IMR-90 (cell line): ENCODE measurements around the gene ALKBH3. TPM values are rescaled to one million over a fixed set of nuclear protein-coding genes. Genes with fewer than 3 reads are reported as not detected.

Source experiments
- ATAC-seq: fragments of 200-7000 bp; cut with Tn5 transposase; 2 replicates; pipeline ENCODE4 v1.9.1; 2020; ENCODE audit warnings: low read depth, mild to moderate bottlenecking, moderate library complexity
- BruUV-seq: library from RNA; stranded (reverse); fragments of 400-500 nt; replicated peaks from 2 replicates; lab custom pipeline; 2021; lab: Mats Ljungman, UMichigan
- CTCF ChIA-PET: fragments of 300-600 bp; formaldehyde crosslinking; extraction: SDS; loops from one replicate; lab custom pipeline; 2021; ENCODE audit warnings: antibody characterized with exemption; lab: Yijun Ruan, JAX
- POLR2A ChIA-PET: fragments of 300-600 bp; sonication (Branson Sonifier 250); formaldehyde crosslinking; loops from one replicate; lab custom pipeline; 2022; ENCODE audit warnings: antibody characterized with exemption; ENCODE audit not compliant: unreplicated experiment; lab: Charles Lee
- DNase-seq: peaks from one replicate; pipeline ENCODE4 v3.0.0; 2013
- H2AFZ ChIP-seq: replicated peaks from 2 replicates; pipeline ENCODE3; 2013; ENCODE audit warnings: low read length, mild to moderate bottlenecking; ENCODE audit not compliant: poor library complexity
- H2AK5ac ChIP-seq: 2 replicates; pipeline ENCODE4 v1.6.1; 2013; ENCODE audit warnings: low read depth, low read length, inconsistent platforms
- H2AK9ac ChIP-seq: replicated peaks from 2 replicates; pipeline ENCODE3; 2013; ENCODE audit warnings: mild to moderate bottlenecking, low read depth, low read length, moderate library complexity; ENCODE audit not compliant: poor library complexity
- H2BK120ac ChIP-seq: 2 replicates; pipeline ENCODE4 v1.6.1; 2013; ENCODE audit warnings: low read depth, low read length, inconsistent platforms
- H2BK15ac ChIP-seq: 3 replicates; pipeline ENCODE4 v1.6.1; 2013; ENCODE audit warnings: low read depth, low read length, inconsistent platforms
- H2BK20ac ChIP-seq: 2 replicates; pipeline ENCODE4 v1.6.1; 2013; ENCODE audit warnings: low read depth, mild to moderate bottlenecking, inconsistent platforms, low read length, moderate library complexity
- H2BK5ac ChIP-seq: 2 replicates; pipeline ENCODE4 v1.6.1; 2013; ENCODE audit warnings: mild to moderate bottlenecking, low read depth, low read length, inconsistent platforms; ENCODE audit not compliant: poor library complexity, severe bottlenecking
- H3K14ac ChIP-seq: replicated peaks from 2 replicates; pipeline ENCODE4 v1.6.1; 2013; ENCODE audit warnings: low read depth, low read length, inconsistent platforms
- H3K18ac ChIP-seq: 2 replicates; pipeline ENCODE4 v1.6.1; 2013; ENCODE audit warnings: low read depth, low read length, control low read depth
- H3K23ac ChIP-seq: 2 replicates; pipeline ENCODE4 v1.6.1; 2013; ENCODE audit warnings: low read depth, low read length, inconsistent platforms
- H3K27ac ChIP-seq: 2 replicates; pipeline ENCODE4 v1.5.1; 2013; ENCODE audit warnings: mild to moderate bottlenecking, control low read depth, low read length; ENCODE audit not compliant: insufficient read depth
- H3K27me3 ChIP-seq: 2 replicates; pipeline ENCODE4 v1.6.1; 2013; ENCODE audit warnings: low read length; ENCODE audit not compliant: control insufficient read depth, insufficient read depth
- H3K36me3 ChIP-seq: 2 replicates; pipeline ENCODE4 v1.6.1; 2013; ENCODE audit warnings: low read length, mixed read lengths; ENCODE audit not compliant: control insufficient read depth, insufficient read depth
- H3K4ac ChIP-seq: 2 replicates; pipeline ENCODE4 v1.6.1; 2013; ENCODE audit warnings: low read depth, low read length, inconsistent platforms
- H3K4me1 ChIP-seq: 2 replicates; pipeline ENCODE4 v1.6.1; 2013; ENCODE audit warnings: low read length, mixed read lengths; ENCODE audit not compliant: control insufficient read depth, insufficient read depth
- H3K4me2 ChIP-seq: 2 replicates; pipeline ENCODE4 v1.6.1; 2013; ENCODE audit warnings: low read depth, mild to moderate bottlenecking, control low read depth, low read length, moderate library complexity
- H3K4me3 ChIP-seq: 2 replicates; pipeline ENCODE4 v1.5.1; 2013; ENCODE audit warnings: low read depth, mild to moderate bottlenecking, control low read depth, low read length, moderate library complexity; ENCODE audit not compliant: insufficient read depth
- H3K56ac ChIP-seq: 2 replicates; pipeline ENCODE4 v1.6.1; 2013; ENCODE audit warnings: low read length, inconsistent platforms; ENCODE audit not compliant: insufficient read depth; ENCODE audit errors: extremely low read depth
- H3K79me1 ChIP-seq, 2 experiments: 2 replicates each; pipeline ENCODE4 v1.6.1; 2013; ENCODE audit warnings: low read length in 2 of 2, inconsistent platforms in 1 of 2, low read depth in 1 of 2
- H3K9ac ChIP-seq: 2 replicates; pipeline ENCODE4 v1.6.1; 2013; ENCODE audit warnings: low read depth, low read length, control low read depth
- H3K9me1 ChIP-seq: 2 replicates; pipeline ENCODE4 v1.6.1; 2013; ENCODE audit warnings: low read length, inconsistent platforms; ENCODE audit not compliant: insufficient read depth
- H3K9me3 ChIP-seq: 2 replicates; pipeline ENCODE4 v1.6.1; 2013; ENCODE audit warnings: low read length; ENCODE audit not compliant: control insufficient read depth, insufficient read depth
- H4K20me1 ChIP-seq: 2 replicates; pipeline ENCODE4 v1.6.1; 2013; ENCODE audit warnings: low read length, inconsistent platforms; ENCODE audit not compliant: insufficient read depth
- H4K5ac ChIP-seq: 2 replicates; pipeline ENCODE4 v1.6.1; 2013; ENCODE audit warnings: mild to moderate bottlenecking, low read depth, low read length, control low read depth
- H4K8ac ChIP-seq, 2 experiments: 2 replicates each; pipeline ENCODE4 v1.6.1; 2013; ENCODE audit warnings: low read depth in 2 of 2, low read length in 2 of 2, control low read depth in 1 of 2, inconsistent platforms in 1 of 2
- H4K91ac ChIP-seq: 2 replicates; pipeline ENCODE4 v1.6.1; 2013; ENCODE audit warnings: low read depth, low read length, inconsistent platforms; ENCODE audit not compliant: insufficient read depth
- BHLHE40 ChIP-seq: fragments of 150-350 bp; IDR thresholded peaks from 2 replicates; pipeline ENCODE4 v1.6.1; 2016; ENCODE audit warnings: mild to moderate bottlenecking, low read depth, low read length
- CEBPB ChIP-seq: IDR thresholded peaks from 2 replicates; pipeline ENCODE4 v1.6.1; 2012; ENCODE audit warnings: low read depth, low read length, improper control_type of control experiment
- CHD1 ChIP-seq: IDR thresholded peaks from 2 replicates; pipeline ENCODE4 v1.6.1; 2012; ENCODE audit warnings: low read depth, low read length, improper control_type of control experiment
- FOS ChIP-seq: fragments of 150-350 bp; IDR thresholded peaks from 2 replicates; pipeline ENCODE4 v1.6.1; 2016; ENCODE audit warnings: low read depth, low read length
- MAFK ChIP-seq: IDR thresholded peaks from 2 replicates; pipeline ENCODE4 v1.6.1; 2012; ENCODE audit warnings: low read depth, low read length, improper control_type of control experiment
- MAZ ChIP-seq: IDR thresholded peaks from 2 replicates; pipeline ENCODE4 v1.6.1; 2012; ENCODE audit warnings: low read depth, mild to moderate bottlenecking, low read length, improper control_type of control experiment, moderate library complexity, borderline replicate concordance
- MXI1 ChIP-seq: IDR thresholded peaks from 2 replicates; pipeline ENCODE4 v1.6.1; 2012; ENCODE audit warnings: low read depth, mild to moderate bottlenecking, low read length, moderate library complexity, borderline replicate concordance
- NFE2L2 ChIP-seq: fragments of 150-350 bp; IDR thresholded peaks from 2 replicates; pipeline ENCODE4 v1.6.1; 2016; ENCODE audit warnings: low read depth, mild to moderate bottlenecking, low read length
- POLR2A ChIP-seq: IDR thresholded peaks from 2 replicates; pipeline ENCODE4 v1.6.1; 2012; ENCODE audit warnings: mild to moderate bottlenecking, low read depth, low read length
- RAD21 ChIP-seq: IDR thresholded peaks from 2 replicates; pipeline ENCODE4 v1.6.1; 2012; ENCODE audit warnings: low read length, improper control_type of control experiment
- RCOR1 ChIP-seq: IDR thresholded peaks from 2 replicates; pipeline ENCODE4 v1.6.1; 2012; ENCODE audit warnings: mild to moderate bottlenecking, low read length, improper control_type of control experiment; ENCODE audit not compliant: insufficient replicate concordance
- RFX5 ChIP-seq: IDR thresholded peaks from 2 replicates; pipeline ENCODE4 v1.8.0; 2012; ENCODE audit warnings: low read depth, mild to moderate bottlenecking, low read length, moderate library complexity
- SMC3 ChIP-seq: fragments of 150-350 bp; IDR thresholded peaks from 2 replicates; pipeline ENCODE4 v1.6.1; 2016; ENCODE audit warnings: low read depth, mild to moderate bottlenecking, antibody characterized with exemption, low read length, moderate library complexity
- WGBS, 2 experiments: methylation state at CpG; one replicate each; pipeline versions ENCODE4 v1.1.5 to v1.1.7; 2013; ENCODE audit warnings: missing lambda C conversion rate in 2 of 2; ENCODE audit not compliant: insufficient read length in 1 of 2; ENCODE audit errors: extremely low coverage in 2 of 2; 5-methylcytosine and 5-hydroxymethylcytosine counted together
- dilution Hi-C: fragments of 300-500 bp; cut with HindIII; formaldehyde crosslinking; loops from one replicate; pipeline ENCODE4 v1.14.3; 2018; ENCODE audit warnings: low sequenced_read_pairs; ENCODE audit not compliant: unreplicated experiment
- in situ Hi-C: fragments of 300-500 bp; cut with MboI; formaldehyde crosslinking; loops from 3 replicates; pipeline ENCODE4 v1.14.3; 2019; ENCODE audit warnings: low sequenced_read_pairs, inconsistent platforms, mixed read lengths
- intact Hi-C: fragments of 100-400 bp; cut with micrococcal nuclease; formaldehyde crosslinking; loops from 2 replicates; pipeline ENCODE4 v1.10.0; 2022
- polyA plus RNA-seq, 3 experiments: library from polyadenylated mRNA; depleted of rRNA; stranded (reverse); fragments of >200 nt; gene quantifications; 2 replicates each; pipeline ENCODE4 v1.2.3, GENCODE V29; 2012; ENCODE audit warnings: low replicate concordance in 1 of 3
- total RNA-seq: library from RNA; depleted of rRNA; stranded (reverse); fragments of >200 nt; gene quantifications from 2 replicates; pipeline ENCODE4 v1.2.3, GENCODE V29; 2012
- TF ChIP-seq, protein P1 (sequence below): conservative IDR thresholded peaks from 2 replicates; pipeline ENCODE4 v1.5.1; 2012; ENCODE audit warnings: mild to moderate bottlenecking, low read depth, low read length, improper control_type of control experiment
- TF ChIP-seq, protein P2 (sequence below): fragments of 150-350 bp; IDR thresholded peaks from 2 replicates; pipeline ENCODE4 v1.6.1; 2017; ENCODE audit warnings: mild to moderate bottlenecking, antibody characterized with exemption, low read length, low read depth
- TF ChIP-seq, protein P3 (sequence below): fragments of 150-350 bp; IDR thresholded peaks from 2 replicates; pipeline ENCODE4 v1.6.1; 2016; ENCODE audit warnings: low read depth, mild to moderate bottlenecking, low read length, moderate library complexity, borderline replicate concordance

Gene ALKBH3
- total and polyA plus RNA-seq, 2 of the 4 experiments (the other 2 are of a cell fraction): 27.7 to 62.9 TPM

GRCh38 chr11:43950311-43950855 lies 69.8 kb downstream of the ALKBH3 start:
- Histone ChIP-seq H3K4me2 (no peak overlapping the region), H2AK5ac (no peak overlapping the region), H3K27ac (no peak overlapping the region), H3K4ac (no peak overlapping the region), H3K4me1 (no peaks in the 10 kb centered on the region), H4K91ac (no peak overlapping the region), H4K20me1 (no peaks in the 10 kb centered on the region), H3K18ac (no peak overlapping the region), H3K79me1 (no peaks in the 10 kb centered on the region), H3K36me3 (no peaks in the 10 kb centered on the region), H2AK9ac (no peak overlapping the region), H4K5ac (no peak overlapping the region), H3K4me3 (no peak overlapping the region), H3K9me3 (peaks cover 3% of the 10 kb centered on the region), H2BK5ac (no peak overlapping the region), H2BK120ac (no peak overlapping the region), H3K27me3 (peaks cover 30% of the 10 kb centered on the region), H3K9ac (no peak overlapping the region), H4K8ac (no peak overlapping the region), H2AFZ (no peak overlapping the region), H3K9me1 (no peaks in the 10 kb centered on the region), H2BK15ac (no peak overlapping the region), H3K14ac (no peak overlapping the region), H2BK20ac (no peak overlapping the region), H3K56ac (no peak overlapping the region), H3K23ac (no peak overlapping the region)
- ChIA-PET POLR2A (no interaction called here), CTCF (interaction anchor here (0.6 kb wide), 2 partner anchors 25 to 242 kb away, joined by 3 to 4 read pairs; no protein-coding TSS in a partner anchor)
- dilution Hi-C loops: no loop called here
- no peak for TF ChIP-seq CHD1
- TF ChIP-seq RAD21: no peak
- no peak for TF ChIP-seq RCOR1
- TF ChIP-seq, protein P1, sequence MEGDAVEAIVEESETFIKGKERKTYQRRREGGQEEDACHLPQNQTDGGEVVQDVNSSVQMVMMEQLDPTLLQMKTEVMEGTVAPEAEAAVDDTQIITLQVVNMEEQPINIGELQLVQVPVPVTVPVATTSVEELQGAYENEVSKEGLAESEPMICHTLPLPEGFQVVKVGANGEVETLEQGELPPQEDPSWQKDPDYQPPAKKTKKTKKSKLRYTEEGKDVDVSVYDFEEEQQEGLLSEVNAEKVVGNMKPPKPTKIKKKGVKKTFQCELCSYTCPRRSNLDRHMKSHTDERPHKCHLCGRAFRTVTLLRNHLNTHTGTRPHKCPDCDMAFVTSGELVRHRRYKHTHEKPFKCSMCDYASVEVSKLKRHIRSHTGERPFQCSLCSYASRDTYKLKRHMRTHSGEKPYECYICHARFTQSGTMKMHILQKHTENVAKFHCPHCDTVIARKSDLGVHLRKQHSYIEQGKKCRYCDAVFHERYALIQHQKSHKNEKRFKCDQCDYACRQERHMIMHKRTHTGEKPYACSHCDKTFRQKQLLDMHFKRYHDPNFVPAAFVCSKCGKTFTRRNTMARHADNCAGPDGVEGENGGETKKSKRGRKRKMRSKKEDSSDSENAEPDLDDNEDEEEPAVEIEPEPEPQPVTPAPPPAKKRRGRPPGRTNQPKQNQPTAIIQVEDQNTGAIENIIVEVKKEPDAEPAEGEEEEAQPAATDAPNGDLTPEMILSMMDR: no peak
- TF ChIP-seq, protein P2, sequence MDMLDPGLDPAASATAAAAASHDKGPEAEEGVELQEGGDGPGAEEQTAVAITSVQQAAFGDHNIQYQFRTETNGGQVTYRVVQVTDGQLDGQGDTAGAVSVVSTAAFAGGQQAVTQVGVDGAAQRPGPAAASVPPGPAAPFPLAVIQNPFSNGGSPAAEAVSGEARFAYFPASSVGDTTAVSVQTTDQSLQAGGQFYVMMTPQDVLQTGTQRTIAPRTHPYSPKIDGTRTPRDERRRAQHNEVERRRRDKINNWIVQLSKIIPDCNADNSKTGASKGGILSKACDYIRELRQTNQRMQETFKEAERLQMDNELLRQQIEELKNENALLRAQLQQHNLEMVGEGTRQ: no peak
- no peak for TF ChIP-seq FOS
- no peak for TF ChIP-seq RFX5
- TF ChIP-seq SMC3: no peak
- no peak for TF ChIP-seq BHLHE40
- TF ChIP-seq, protein P3, sequence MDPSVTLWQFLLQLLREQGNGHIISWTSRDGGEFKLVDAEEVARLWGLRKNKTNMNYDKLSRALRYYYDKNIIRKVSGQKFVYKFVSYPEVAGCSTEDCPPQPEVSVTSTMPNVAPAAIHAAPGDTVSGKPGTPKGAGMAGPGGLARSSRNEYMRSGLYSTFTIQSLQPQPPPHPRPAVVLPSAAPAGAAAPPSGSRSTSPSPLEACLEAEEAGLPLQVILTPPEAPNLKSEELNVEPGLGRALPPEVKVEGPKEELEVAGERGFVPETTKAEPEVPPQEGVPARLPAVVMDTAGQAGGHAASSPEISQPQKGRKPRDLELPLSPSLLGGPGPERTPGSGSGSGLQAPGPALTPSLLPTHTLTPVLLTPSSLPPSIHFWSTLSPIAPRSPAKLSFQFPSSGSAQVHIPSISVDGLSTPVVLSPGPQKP: no peak
- no peak for TF ChIP-seq MAZ
- no peak for TF ChIP-seq CEBPB
- no peak for TF ChIP-seq NFE2L2
- no peak for TF ChIP-seq MXI1
- TF ChIP-seq MAFK: no peak
- no peak for TF ChIP-seq POLR2A
- no peak for ATAC-seq
- no TSS peak for BruUV-seq
- in situ Hi-C loops: no loop called here
- whole genome bisulfite sequencing, 2 experiments: no CpG with 5 or more reads among the region's 5 CpGs
- DNase-seq: no peak
- intact Hi-C loops: no loop called here
